HFF-Myc (cell line): ENCODE results near the gene DYNLL1.
"Not testable (repeated sequence)": the region's sequence is repeated elsewhere in the genome, so short reads cannot be mapped to it uniquely, and the experiment has no call there.

Source experiments
- DNase-seq: peaks from one replicate; pipeline ENCODE4 v3.0.0-alpha.2; 2011; ENCODE audit warnings: low read depth; ENCODE audit errors: extremely low read depth
- H3K4me3 ChIP-seq: replicated peaks from 2 replicates; pipeline ENCODE4 v1.5.1; 2011; ENCODE audit warnings: low read depth, mild to moderate bottlenecking, control low read depth, low read length
- CTCF ChIP-seq: IDR thresholded peaks from 2 replicates; pipeline ENCODE4 v1.5.1; 2012; ENCODE audit warnings: mild to moderate bottlenecking, low read depth, low read length, control low read depth; ENCODE audit errors: missing control alignments

Gene DYNLL1

GRCh38 chr12:120495731-120496412 lies at the start of gene DYNLL1:
Gene DYNLL1 (plus strand): TSS chr12:120496113. CDS start chr12:120496422, 309 bp downstream.
- TF ChIP-seq CTCF: no peak
- DNase-seq: peak; percentile 94
- H3K4me3 ChIP-seq: peak within 1 kb of the TSS; percentile 65

GRCh38 chr12:120446844-120447178 lies 49.1 kb upstream of the DYNLL1 start:
- DNase-seq: not testable (repeated sequence)
- peak overlapping the region; percentile 86 for H3K4me3 ChIP-seq

GRCh38 chr12:120447992-120448391 lies 47.9 kb upstream of the DYNLL1 start:
- no peak for DNase-seq
- H3K4me3 ChIP-seq: peak overlapping the region; percentile 86
- no peak for TF ChIP-seq CTCF

GRCh38 chr12:120452524-120452923 lies 43.4 kb upstream of the DYNLL1 start:
- DNase-seq, H3K4me3 ChIP-seq: not testable (repeated sequence)

GRCh38 chr12:120453060-120453750 lies 42.7 kb upstream of the DYNLL1 start:
- DNase-seq: no peak
- no peak for TF ChIP-seq CTCF
- no peak overlapping the region for H3K4me3 ChIP-seq

GRCh38 chr12:120453977-120454376 lies 41.9 kb upstream of the DYNLL1 start:
- H3K4me3 ChIP-seq: no peak overlapping the region
- no peak for DNase-seq
- peak; percentile 57 for TF ChIP-seq CTCF

GRCh38 chr12:120455302-120455701 lies 40.6 kb upstream of the DYNLL1 start:
- DNase-seq: no peak
- TF ChIP-seq CTCF: no peak
- H3K4me3 ChIP-seq: no peak overlapping the region

- peak; percentile 54 for TF ChIP-seq CTCF
- H3K4me3 ChIP-seq: no peak overlapping the region
- no peak for DNase-seq
Observed at GRCh38 chr12:120457133-120457532, 38.8 kb upstream of the DYNLL1 start.
